ENCODE measurements around the gene IGFN1.
A peak's percentile ranks its signal among the peaks of the same experiment; 100 is the strongest.

Gene IGFN1

GRCh38 chr1:201144701-201145100 is 45.9 kb upstream of the IGFN1 start:
- no peak for DNase-seq (ENCODE audit: low read depth)
- no peak for TF ChIP-seq CTCF (IDR thresholded peaks at IDR 0.05; ENCODE audit: insufficient read depth, low read depth, low read length, missing control alignments)
- H3K4me3 ChIP-seq (ENCODE audit: low read length): no peak overlapping the region

- TF ChIP-seq CTCF (IDR thresholded peaks at IDR 0.05; ENCODE audit: insufficient read depth, low read depth, low read length, missing control alignments): no peak
- no peak overlapping the region for H3K4me3 ChIP-seq (ENCODE audit: low read length)
- no peak for DNase-seq (ENCODE audit: low read depth)
These were observed 45.5 kb upstream of the IGFN1 start for GRCh38 chr1:201145132-201145531.

GRCh38 chr1:201145816-201146215 is 44.8 kb upstream of the IGFN1 start:
- DNase-seq (ENCODE audit: low read depth): no peak

GRCh38 chr1:201146626-201147390 is 43.8 kb upstream of the IGFN1 start:
- no peak overlapping the region for H3K4me3 ChIP-seq (ENCODE audit: low read length)
- TF ChIP-seq CTCF (IDR thresholded peaks at IDR 0.05; ENCODE audit: insufficient read depth, low read depth, low read length, missing control alignments): no peak
- no peak for DNase-seq (ENCODE audit: low read depth)

More at GRCh38 chr1:201145816-201146215, 44.8 kb upstream of the IGFN1 start:
- TF ChIP-seq CTCF (IDR thresholded peaks at IDR 0.05; ENCODE audit: insufficient read depth, low read depth, low read length, missing control alignments): no peak
- H3K4me3 ChIP-seq (ENCODE audit: low read length): no peak overlapping the region

GRCh38 chr1:201147396-201148015 is 43.1 kb upstream of the IGFN1 start:
- no peak for DNase-seq (ENCODE audit: low read depth)
- no peak for TF ChIP-seq CTCF (IDR thresholded peaks at IDR 0.05; ENCODE audit: insufficient read depth, low read depth, low read length, missing control alignments)
- no peak overlapping the region for H3K4me3 ChIP-seq (ENCODE audit: low read length)

- DNase-seq (ENCODE audit: low read depth): peak; percentile 67
- peak; percentile 58 for TF ChIP-seq CTCF (IDR thresholded peaks at IDR 0.05; ENCODE audit: insufficient read depth, low read depth, low read length, missing control alignments)
These were observed 41.2 kb upstream of the IGFN1 start for GRCh38 chr1:201149400-201149799.

More at GRCh38 chr1:201149400-201149799, 41.2 kb upstream of the IGFN1 start:
- H3K4me3 ChIP-seq (ENCODE audit: low read length): no peak overlapping the region
